GM12801 (cell line): ENCODE results near the gene SERINC3.

Experiments
- TF ChIP-seq, protein P1 (sequence below): IDR thresholded peaks from one replicate; pipeline ENCODE4 v1.5.1; 2011; ENCODE audit warnings: control low read depth; ENCODE audit not compliant: insufficient read length; ENCODE audit errors: extremely low read depth

SERINC3 gene

DNA sequence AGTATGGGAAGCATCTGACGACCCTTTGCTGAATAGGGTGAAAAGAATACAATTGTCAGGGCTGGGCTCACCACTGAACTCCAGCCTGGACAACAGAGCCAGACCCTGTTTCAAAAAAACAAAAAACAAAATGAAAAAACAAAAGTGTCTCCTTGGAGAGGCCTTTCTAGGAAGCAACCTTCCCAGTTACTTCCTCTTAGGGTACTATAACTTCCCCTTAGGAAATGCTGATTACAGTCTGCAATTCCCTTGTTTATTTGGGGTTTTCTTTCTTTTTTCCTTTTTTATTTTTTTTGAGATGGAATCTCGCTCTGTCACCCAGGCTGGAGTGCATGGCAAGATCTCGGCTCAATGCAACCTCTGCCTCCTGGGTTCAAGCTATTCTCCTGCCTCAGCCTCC is 66.7 kb downstream of the SERINC3 start:
- TF ChIP-seq, protein P1, sequence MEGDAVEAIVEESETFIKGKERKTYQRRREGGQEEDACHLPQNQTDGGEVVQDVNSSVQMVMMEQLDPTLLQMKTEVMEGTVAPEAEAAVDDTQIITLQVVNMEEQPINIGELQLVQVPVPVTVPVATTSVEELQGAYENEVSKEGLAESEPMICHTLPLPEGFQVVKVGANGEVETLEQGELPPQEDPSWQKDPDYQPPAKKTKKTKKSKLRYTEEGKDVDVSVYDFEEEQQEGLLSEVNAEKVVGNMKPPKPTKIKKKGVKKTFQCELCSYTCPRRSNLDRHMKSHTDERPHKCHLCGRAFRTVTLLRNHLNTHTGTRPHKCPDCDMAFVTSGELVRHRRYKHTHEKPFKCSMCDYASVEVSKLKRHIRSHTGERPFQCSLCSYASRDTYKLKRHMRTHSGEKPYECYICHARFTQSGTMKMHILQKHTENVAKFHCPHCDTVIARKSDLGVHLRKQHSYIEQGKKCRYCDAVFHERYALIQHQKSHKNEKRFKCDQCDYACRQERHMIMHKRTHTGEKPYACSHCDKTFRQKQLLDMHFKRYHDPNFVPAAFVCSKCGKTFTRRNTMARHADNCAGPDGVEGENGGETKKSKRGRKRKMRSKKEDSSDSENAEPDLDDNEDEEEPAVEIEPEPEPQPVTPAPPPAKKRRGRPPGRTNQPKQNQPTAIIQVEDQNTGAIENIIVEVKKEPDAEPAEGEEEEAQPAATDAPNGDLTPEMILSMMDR = no peak

DNA sequence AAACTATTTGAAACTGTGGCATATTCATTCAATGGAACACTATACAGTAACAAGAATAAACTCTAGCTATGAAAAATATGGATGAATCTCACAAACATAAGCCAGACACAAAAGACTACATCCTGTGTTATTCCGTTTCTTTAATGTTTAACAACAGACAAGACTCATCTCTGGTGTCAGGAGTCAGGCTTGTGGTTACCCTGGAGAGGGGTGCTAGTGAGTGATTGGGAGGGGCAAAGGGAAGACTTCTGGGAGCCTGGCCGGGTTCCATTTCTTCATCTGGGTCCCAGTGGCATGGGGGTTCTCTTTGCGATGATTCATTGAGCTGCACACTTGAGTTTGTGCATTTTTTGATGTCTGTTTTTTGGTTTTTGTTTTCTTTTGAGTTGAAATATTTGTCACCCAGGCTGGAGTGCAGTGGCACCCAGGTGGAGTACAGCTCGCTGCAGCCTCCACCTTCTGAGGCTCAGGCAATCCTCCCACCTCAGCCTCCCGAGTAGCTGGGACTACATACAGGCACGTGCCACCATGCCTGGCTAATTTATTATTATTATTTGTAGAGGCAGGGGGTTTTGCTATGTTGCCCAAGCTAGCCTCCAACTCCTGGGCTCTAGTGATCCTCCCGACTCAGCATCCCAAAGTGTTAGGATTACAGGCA is 67.4 kb downstream of the SERINC3 start:
- TF ChIP-seq, protein P1 = no peak

DNA sequence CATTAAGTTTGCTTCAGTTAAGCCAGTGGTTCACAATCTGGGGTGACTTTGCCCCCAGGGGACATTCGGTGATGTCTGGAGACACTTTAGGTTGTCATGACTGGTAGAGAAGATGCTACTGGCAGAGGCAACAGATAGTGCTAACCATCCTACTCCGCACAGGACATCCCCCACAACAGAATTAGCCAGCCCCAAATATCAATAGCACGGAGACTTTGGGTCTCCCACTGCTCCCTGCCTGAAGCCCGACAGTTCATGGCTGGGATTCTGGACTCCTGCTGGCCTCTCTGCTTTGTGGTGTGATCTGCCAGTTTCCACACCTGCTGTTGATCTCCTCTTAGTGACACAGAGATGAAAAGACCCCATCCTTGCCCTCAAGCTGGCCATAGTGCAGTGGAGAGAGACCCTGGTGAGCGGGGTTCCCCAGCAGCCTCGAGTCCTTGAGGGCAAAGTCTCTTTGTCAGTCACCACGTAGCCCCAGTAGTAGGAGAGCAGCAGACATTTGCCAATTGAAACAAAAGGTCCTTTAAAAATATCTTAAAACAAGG is 70.9 kb downstream of the SERINC3 start:
- TF ChIP-seq, protein P1 = no peak

DNA sequence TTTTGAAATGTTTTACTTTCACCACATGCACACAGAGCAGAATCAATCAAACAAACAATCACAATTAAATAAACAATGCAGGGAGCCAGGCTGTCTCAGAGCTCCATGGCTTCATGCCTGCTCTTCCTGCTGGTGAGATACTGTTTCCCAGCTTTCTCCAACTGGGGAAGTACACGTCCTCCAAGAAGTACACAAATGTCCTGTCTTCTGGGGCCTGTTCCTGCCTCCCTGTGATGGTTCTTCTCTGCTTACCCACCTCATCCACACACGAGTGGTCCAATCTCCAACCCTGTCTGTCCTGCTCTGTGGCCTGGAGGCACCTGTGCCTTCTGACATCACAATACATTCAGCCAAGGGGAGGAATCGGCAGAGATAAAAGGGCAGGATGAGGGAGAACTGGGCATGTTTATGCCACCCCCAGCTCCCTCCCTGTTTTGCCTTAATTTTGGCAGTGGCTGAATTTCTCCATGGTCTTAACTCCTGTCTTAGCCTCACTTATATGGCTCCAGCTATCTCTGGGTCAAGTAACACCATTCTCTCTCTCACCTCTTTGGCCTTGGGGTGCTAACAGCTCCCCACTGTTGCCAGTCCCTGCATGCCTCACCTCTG is 71.5 kb downstream of the SERINC3 start:
- TF ChIP-seq, protein P1 = no peak

DNA sequence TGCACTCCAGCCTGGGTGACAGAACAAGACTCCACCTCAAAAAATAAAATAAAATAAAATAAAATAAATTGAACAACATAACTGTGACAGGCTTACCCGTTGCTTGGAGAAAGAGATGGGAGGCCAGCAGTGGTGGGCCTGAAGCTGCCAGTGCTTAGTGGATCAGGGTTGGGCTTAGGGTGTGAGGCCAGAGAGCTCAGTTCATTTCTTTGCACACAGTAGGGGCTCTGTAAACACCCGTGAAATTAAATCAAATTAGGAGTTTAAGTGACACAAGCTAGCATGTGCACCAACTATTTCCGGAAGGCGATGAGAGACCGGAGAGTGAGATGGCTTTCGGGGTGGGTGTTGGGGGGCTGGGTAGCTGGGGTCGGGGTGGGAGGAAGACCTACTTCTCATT is 72.0 kb downstream of the SERINC3 start:
- TF ChIP-seq, protein P1 = no peak

DNA sequence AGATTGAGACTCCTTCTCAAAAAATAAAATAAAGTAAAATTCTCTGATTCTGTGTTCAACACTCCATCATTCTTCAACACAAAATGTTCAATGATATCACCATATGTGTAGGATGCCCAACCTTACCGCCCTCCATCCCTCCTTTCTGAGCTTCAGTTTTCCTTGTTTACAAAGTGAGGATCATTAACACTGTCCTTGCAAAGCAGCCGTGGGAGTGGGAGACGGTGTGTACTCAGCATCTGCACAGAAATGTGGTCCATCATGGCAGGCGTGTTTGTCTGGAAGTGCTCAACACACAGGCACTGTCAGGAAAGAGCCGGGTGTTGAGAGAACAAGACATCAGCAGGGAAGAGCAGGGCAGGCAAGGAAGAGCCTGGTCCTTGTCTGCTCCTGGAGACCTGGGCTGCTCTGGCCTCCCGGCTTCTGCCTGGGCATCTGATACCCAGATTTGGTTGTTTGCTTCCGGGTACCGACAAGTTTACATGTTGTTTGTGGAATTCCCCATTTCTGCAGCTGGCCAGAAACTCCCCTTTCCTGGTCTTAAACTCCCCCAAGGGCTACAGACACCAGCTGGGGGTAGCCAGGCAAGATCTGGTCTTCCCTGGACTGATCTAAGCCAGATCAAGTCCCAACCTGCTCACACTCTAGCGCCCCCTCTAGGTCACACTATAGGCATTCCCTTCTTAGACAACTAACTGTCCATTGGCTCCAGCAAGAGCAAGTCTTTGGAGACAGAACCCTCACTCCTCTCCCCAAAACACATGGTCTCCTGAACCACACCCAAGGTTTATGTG is 72.9 kb downstream of the SERINC3 start:
- TF ChIP-seq, protein P1 = no peak

DNA sequence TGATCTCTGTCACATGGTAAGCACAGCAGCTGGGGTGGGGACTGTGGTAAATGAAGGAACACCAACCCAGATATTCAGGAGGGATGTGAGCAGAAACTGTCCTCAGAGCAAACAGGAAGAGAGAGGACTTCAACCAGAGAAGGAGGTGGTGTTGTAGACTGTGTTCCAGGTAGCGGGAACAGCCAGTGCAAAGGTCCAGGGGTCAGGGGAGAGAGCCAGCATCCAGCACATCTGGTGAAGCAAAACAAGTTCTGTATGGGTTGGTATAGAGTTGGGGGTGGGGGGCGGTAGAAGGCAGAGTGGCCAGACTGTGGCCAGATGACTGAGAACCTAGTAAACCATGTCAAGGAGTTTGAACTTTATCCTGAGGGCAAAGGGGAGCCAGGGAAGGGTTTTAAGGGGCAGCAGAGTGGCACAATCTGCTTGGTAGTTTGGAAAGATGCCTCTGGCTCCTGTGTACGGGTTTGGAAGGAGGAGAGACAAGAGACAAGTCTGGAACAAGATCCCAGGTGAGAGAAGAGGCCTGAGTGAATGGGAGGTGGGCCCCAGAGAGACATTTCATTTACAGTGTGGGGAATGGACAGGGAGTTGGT is 73.9 kb downstream of the SERINC3 start:
- TF ChIP-seq, protein P1 = no peak
